ENCODE data around the gene CHRDL2.

DNA sequence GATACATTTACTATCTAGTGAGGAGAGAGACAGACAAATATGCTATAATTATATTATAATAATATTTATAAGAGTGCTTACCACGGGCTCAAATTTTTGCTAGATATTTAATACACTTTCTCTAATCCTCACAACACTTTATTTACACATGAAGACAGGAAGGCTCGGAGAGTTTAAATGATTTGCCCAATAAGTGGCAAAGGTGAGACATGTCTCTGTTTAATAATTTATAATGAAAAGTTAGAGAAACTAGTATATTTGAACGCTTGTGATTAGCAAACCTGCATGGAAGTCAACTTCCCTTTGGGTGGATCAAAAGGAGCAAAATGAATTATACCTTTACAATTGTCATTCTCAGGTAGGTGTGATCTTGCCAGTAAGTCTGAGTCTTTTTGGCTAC lies 83.4 kb downstream of the CHRDL2 start:
- TF ChIP-seq, protein P1, sequence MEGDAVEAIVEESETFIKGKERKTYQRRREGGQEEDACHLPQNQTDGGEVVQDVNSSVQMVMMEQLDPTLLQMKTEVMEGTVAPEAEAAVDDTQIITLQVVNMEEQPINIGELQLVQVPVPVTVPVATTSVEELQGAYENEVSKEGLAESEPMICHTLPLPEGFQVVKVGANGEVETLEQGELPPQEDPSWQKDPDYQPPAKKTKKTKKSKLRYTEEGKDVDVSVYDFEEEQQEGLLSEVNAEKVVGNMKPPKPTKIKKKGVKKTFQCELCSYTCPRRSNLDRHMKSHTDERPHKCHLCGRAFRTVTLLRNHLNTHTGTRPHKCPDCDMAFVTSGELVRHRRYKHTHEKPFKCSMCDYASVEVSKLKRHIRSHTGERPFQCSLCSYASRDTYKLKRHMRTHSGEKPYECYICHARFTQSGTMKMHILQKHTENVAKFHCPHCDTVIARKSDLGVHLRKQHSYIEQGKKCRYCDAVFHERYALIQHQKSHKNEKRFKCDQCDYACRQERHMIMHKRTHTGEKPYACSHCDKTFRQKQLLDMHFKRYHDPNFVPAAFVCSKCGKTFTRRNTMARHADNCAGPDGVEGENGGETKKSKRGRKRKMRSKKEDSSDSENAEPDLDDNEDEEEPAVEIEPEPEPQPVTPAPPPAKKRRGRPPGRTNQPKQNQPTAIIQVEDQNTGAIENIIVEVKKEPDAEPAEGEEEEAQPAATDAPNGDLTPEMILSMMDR (IDR thresholded peaks at IDR 0.05; ENCODE audit: insufficient read depth, low read length, poor library complexity, severe bottlenecking), result no peak
- TF ChIP-seq EZH2phosphoT487 (conservative IDR thresholded peaks at IDR 0.05; ENCODE audit: low read length), result no peak

Data from SU-DHL-6 (cell line).